ENCODE data around the gene MORN5. TPM values are rescaled to one million over a fixed set of nuclear protein-coding genes. Genes with fewer than 3 reads are reported as not detected.

MORN5 gene
- total and polyA plus RNA-seq, 4 donors = not detected

- TF ChIP-seq, protein P1, sequence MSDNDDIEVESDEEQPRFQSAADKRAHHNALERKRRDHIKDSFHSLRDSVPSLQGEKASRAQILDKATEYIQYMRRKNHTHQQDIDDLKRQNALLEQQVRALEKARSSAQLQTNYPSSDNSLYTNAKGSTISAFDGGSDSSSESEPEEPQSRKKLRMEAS (IDR thresholded peaks at IDR 0.05) = no peak
- TF ChIP-seq FOXA1 (IDR thresholded peaks at IDR 0.05) (no peak), ZBTB33 (IDR thresholded peaks at IDR 0.05) (no peak)
Observed at GRCh38 chr9:122219856-122220672, 60.4 kb downstream of the MORN5 start (continued).

- WGBS = 27% methylated on average over 18 of the region's 18 CpGs
- H3K9ac ChIP-seq (ENCODE audit: low read depth in 1 of 2, low read length in 2 of 2) = no peak overlapping the region
- no peaks in the 10 kb centered on the region for H3K36me3 ChIP-seq (ENCODE audit: control insufficient read depth in 4 of 4, insufficient read depth in 3 of 4, low read depth in 1 of 4, low read length in 3 of 4)
- H3K4me3 ChIP-seq (ENCODE audit: low read depth in 1 of 3, low read length in 3 of 3) = no peak overlapping the region
- peaks cover 0 to 2% (median 0%) of the 10 kb centered on the region in 4 donors for H3K9me3 ChIP-seq (ENCODE audit: control insufficient read depth in 4 of 4, low read length in 3 of 4)
- peaks cover 4 to 40% (median 16%) of the 10 kb centered on the region in 4 donors for H3K27me3 ChIP-seq (ENCODE audit: control insufficient read depth in 4 of 4, insufficient read depth in 4 of 4, low read length in 3 of 4)
- H3K4me1 ChIP-seq (ENCODE audit: control insufficient read depth in 4 of 4, insufficient read depth in 4 of 4, low read length in 3 of 4) = peaks cover 6 to 17% (median 12%) of the 10 kb centered on the region in 4 donors
- DNase-seq (ENCODE audit: low spot score) = no peak
- no peak for TF ChIP-seq CTCF (IDR thresholded peaks at IDR 0.05; ENCODE audit: low read depth, low read length, missing input control)
- no peak for TF ChIP-seq EGR1 (IDR thresholded peaks at IDR 0.05; ENCODE audit: low read depth in 2 of 2)
- TF ChIP-seq TAF1 (conservative IDR thresholded peaks at IDR 0.05) = no peak
- TF ChIP-seq, protein P1 (IDR thresholded peaks at IDR 0.05) = no peak
- TF ChIP-seq RAD21 (IDR thresholded peaks at IDR 0.05) = no peak
- TF ChIP-seq, protein P2, sequence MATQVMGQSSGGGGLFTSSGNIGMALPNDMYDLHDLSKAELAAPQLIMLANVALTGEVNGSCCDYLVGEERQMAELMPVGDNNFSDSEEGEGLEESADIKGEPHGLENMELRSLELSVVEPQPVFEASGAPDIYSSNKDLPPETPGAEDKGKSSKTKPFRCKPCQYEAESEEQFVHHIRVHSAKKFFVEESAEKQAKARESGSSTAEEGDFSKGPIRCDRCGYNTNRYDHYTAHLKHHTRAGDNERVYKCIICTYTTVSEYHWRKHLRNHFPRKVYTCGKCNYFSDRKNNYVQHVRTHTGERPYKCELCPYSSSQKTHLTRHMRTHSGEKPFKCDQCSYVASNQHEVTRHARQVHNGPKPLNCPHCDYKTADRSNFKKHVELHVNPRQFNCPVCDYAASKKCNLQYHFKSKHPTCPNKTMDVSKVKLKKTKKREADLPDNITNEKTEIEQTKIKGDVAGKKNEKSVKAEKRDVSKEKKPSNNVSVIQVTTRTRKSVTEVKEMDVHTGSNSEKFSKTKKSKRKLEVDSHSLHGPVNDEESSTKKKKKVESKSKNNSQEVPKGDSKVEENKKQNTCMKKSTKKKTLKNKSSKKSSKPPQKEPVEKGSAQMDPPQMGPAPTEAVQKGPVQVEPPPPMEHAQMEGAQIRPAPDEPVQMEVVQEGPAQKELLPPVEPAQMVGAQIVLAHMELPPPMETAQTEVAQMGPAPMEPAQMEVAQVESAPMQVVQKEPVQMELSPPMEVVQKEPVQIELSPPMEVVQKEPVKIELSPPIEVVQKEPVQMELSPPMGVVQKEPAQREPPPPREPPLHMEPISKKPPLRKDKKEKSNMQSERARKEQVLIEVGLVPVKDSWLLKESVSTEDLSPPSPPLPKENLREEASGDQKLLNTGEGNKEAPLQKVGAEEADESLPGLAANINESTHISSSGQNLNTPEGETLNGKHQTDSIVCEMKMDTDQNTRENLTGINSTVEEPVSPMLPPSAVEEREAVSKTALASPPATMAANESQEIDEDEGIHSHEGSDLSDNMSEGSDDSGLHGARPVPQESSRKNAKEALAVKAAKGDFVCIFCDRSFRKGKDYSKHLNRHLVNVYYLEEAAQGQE (IDR thresholded peaks at IDR 0.05) = no peak
- TF ChIP-seq ZBTB33 (IDR thresholded peaks at IDR 0.05) = no peak
- no peak for TF ChIP-seq RXRA (IDR thresholded peaks at IDR 0.05)
- TF ChIP-seq NR2F2 (IDR thresholded peaks at IDR 0.05) = no peak
- H3K27ac ChIP-seq (ENCODE audit: low read depth in 1 of 2, low read length in 2 of 2) = no peak overlapping the region
Observed at GRCh38 chr9:122220673-122221182, 61.0 kb downstream of the MORN5 start.

Measured in liver (tissue), 9 donors.